ENCODE results near the gene UBAC1. TPM values are rescaled to one million over a fixed set of nuclear protein-coding genes. Genes with fewer than 3 reads are reported as not detected.

Gene UBAC1
- total and polyA plus RNA-seq, 10 of the 15 experiments (the other 5 are each of a cell fraction or from before 2014, with no cell fraction given): 16.7 to 54.6 (median 38.5) TPM

DNA sequence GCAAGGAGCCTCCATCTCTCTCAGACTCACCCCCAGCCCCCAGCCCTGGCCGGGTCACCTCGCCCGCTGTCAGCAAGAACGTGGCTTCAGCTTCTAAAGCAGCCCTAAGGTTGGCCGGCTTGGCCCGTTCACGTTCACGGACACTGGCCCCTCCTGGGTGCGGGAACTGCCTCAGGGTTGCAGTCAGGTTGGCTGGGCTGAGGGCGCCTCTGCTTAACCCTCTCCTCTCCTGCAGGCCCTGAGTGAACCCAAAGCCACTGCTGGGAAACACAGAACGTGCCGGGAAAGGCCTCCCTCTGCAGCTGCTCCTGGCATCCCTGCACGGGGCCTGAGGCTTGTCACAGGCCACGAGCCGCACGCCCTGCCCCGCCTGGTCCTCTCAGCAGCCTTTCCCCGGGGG, 40.1 kb upstream of the UBAC1 start (continued):
- no peak for TF ChIP-seq SMARCA5 (IDR thresholded peaks at IDR 0.05)
- no peak for TF ChIP-seq SREBF1 (IDR thresholded peaks at IDR 0.05; ENCODE audit: low read length)

- CTCF ChIA-PET: no interaction called here
- DNase-seq (ENCODE audit: low read depth, low spot score): no peak
- Histone ChIP-seq H3K9me3 (replicated peaks; ENCODE audit: control insufficient read depth, insufficient read depth, low read length) (no peaks in the 10 kb centered on the region), H3K4me3 (no peak overlapping the region), H4K20me1 (ENCODE audit: control insufficient read depth, insufficient read depth) (no peaks in the 10 kb centered on the region), H3K79me2 (ENCODE audit: control insufficient read depth, insufficient read depth, low read length) (no peaks in the 10 kb centered on the region), H3K4me1 (ENCODE audit: control insufficient read depth, insufficient read depth, low read length) (no peaks in the 10 kb centered on the region), H3K27me3 (replicated peaks in 1 of 2; ENCODE audit: control insufficient read depth in 2 of 2, insufficient read depth in 2 of 2, low read length in 1 of 2) (no peaks in the 10 kb centered on the region), H3K36me3 (ENCODE audit: control insufficient read depth in 2 of 2, insufficient read depth in 2 of 2, low read length in 1 of 2) (no peaks in the 10 kb centered on the region), H3K27ac (ENCODE audit: control insufficient read depth, insufficient read depth) (no peak overlapping the region), H2AFZ (ENCODE audit: control insufficient read depth, low read depth, low read length) (no peak overlapping the region), H3K9ac (ENCODE audit: control insufficient read depth, insufficient read depth, low read length) (no peak overlapping the region), H3K4me2 (ENCODE audit: control insufficient read depth, insufficient read depth) (no peak overlapping the region)
- no peak for FAIRE-seq
- BruUV-seq (replicated peaks): no TSS peak
- no peak for ATAC-seq
- in situ Hi-C loops (cut with MboI) (no loop called here), intact Hi-C loops (cut with micrococcal nuclease; ENCODE audit: unreplicated experiment) (no loop called here)
- POLR2A ChIA-PET: no interaction called here
- TF ChIP-seq CTCF (IDR thresholded peaks at IDR 0.05 in 2 of 3, conservative IDR thresholded peaks at IDR 0.05 in 1 of 3; ENCODE audit: control insufficient read depth in 2 of 3, extremely low read depth in 1 of 3, insufficient read depth in 1 of 3, low read depth in 3 of 3, low read length in 3 of 3): no peak
- no peak for TF ChIP-seq DPF2 (IDR thresholded peaks at IDR 0.05)
- TF ChIP-seq FOXM1 (IDR thresholded peaks at IDR 0.05; ENCODE audit: low read depth, low read length): no peak
- TF ChIP-seq EZH2 (IDR thresholded peaks at IDR 0.05; ENCODE audit: borderline replicate concordance, control insufficient read depth, low read depth, low read length): no peak
- TF ChIP-seq SKIL (IDR thresholded peaks at IDR 0.05; ENCODE audit: low read depth, poor library complexity, severe bottlenecking): no peak
- no peak for TF ChIP-seq TCF7 (IDR thresholded peaks at IDR 0.05; ENCODE audit: borderline replicate concordance)
- no peak for TF ChIP-seq NR2C2 (IDR thresholded peaks at IDR 0.05; ENCODE audit: borderline replicate concordance, control insufficient read depth, insufficient read length, low read depth)
- no peak for TF ChIP-seq SIN3A (IDR thresholded peaks at IDR 0.05; ENCODE audit: low read depth, low read length)
- TF ChIP-seq HDGF (IDR thresholded peaks at IDR 0.05): no peak
- no peak for TF ChIP-seq HDAC6 (IDR thresholded peaks at IDR 0.05; ENCODE audit: unreplicated experiment)
- RAD21 ChIA-PET (ENCODE audit: unreplicated experiment): no interaction called here
- WGBS (ENCODE audit: insufficient coverage, insufficient replicate concordance, low lambda C conversion rate, missing lambda C conversion rate): 55% methylated on average over 16 of the region's 16 CpGs
- SMC1A ChIA-PET (ENCODE audit: uncharacterized antibody, unreplicated experiment): no interaction called here
Measured at GRCh38 chr9:135998410-135999071, 37.4 kb upstream of the UBAC1 start.
